Stimulated activated CD4-positive, alpha-beta T cell treated with anti-CD3 and anti-CD28 coated beads, Interleukin-4, amount 100 ng/mL, for 4 hours (primary cell): ENCODE measurements around the gene PARP11.
"Not testable (repeated sequence)": the region's sequence is repeated elsewhere in the genome, so short reads cannot be mapped to it uniquely, and the experiment has no call there.

Experiments used
- DNase-seq, 2 experiments: peaks; one replicate each; pipeline ENCODE4 v3.0.0-alpha.2; 2020

The PARP11 gene

GRCh38 chr12:3882406-3882805 lies 9.2 kb upstream of the PARP11 start:
- no peak for DNase-seq

GRCh38 chr12:3881281-3881950 lies 8.2 kb upstream of the PARP11 start:
- DNase-seq: no peak

DNA sequence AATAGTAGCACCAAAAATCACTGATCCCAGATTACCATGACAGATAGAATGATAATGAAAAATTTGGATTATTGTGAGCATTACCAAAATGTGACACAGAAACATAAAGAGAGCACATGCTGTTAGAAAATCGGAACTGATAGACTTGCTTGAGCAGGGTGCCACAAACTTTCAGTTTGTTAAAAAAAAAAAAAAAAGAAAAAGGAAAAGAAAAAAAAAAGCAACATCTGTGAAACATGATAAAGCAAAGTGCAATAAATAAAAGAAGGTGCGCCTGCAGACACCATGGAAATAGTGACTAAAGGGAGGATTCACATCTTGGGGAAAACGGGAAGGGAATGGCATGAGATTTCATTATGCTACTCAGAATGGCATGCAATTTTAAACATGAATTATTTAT lies 6.6 kb upstream of the PARP11 start:
- no peak for DNase-seq

DNA sequence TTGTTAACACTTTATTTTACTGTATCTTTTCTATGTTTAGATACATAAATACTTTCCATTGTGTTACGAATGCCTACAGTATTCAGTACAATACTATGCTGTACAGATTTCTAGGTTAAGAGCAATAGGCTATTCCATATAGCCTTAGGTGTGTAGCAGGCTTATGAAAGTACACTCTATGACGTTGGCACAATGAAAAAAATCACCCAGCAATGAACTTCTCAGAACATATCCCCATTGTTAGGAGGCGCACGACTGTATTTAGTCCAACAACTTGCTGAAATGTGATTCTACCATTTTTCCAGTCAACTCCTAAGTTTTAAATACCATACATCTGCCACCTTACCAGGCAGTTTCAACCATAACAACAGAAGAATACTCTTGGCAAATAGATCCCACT lies 1.8 kb downstream of the PARP11 start:
- no peak for DNase-seq

DNA sequence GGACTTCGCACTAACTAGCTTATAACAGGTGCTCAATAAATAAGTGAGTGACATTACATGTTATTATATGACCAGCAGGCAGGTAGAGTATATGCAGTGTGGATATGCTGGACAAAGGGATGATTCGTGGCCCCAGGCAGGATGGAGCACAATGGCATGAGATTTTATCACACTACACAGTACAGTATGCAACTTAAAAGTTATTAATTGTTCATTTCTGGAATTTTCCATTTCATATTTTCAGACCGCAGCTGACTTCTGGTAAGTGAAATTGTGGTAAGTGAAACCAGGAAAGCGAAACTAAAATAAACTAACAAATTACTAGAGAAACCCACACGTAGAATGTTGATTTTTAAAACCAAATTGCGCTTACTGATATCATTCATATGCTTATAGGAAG lies 3.3 kb downstream of the PARP11 start:
- DNase-seq: peak in 1 of 2 experiments; percentile 41

DNA sequence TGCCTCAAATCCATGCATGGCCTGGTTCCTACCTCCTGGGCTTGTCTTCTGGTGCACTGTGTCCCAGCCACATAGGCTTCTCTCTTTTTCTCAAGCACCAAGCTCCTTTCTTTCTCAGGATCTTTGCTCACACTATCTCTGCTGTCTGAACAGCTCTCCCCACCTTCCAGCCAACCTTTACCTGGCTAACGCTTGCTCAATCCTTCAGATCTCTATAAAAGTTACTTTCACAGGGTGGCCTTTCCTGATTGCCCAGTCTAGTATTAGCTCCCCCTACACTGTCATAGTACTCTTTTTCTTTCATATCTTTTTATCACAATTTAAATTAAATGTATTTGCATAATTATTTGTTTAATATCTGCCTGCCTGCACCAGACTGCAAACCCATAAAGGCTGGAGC lies 3.8 kb downstream of the PARP11 start:
- no peak for DNase-seq

- DNase-seq: no peak
These were observed 9.4 kb downstream of the PARP11 start for GRCh38 chr12:3863756-3864155.

- no peak for DNase-seq
These were observed 30.7 kb downstream of the PARP11 start for GRCh38 chr12:3842517-3842916.

DNA sequence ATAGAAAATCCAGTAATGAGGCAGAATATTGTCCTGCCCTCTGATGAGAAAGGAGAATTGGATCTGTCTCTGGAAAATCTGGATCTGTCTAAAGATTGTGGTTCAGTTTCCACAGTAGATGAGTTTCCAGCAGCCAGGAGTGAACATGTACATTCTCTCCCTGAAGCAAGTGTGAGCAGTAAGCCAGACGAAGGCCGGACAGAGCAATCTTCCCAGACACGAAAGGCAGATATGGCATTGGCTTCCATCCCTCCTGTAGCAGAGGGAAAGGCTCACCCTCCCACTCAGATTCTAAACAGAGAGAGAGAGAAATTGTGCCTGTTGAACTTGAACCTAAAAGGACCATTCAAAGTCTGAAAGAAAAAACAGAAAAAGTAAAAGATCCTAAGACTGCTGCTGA lies 31.4 kb downstream of the PARP11 start:
- no peak for DNase-seq

GRCh38 chr12:3840833-3841232 lies 32.4 kb downstream of the PARP11 start:
- not testable (repeated sequence) for DNase-seq

DNA sequence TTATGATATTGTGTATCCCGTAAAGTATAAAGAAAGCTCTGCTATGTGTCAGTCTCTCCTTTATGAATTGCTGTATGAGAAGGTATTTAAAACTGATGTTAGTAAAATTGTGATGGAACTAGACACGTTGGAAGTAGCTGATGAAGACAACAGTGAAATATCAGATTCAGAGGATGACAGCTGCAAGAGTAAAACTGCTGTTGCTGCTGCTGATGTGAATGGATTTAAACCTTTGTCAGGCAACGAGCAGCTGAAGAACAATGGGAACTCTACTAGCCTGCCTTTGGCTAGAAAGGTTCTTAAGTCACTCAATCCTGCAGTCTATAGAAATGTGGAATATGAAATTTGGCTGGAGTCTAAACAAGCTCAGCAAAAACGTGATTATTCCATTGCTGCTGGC lies 33.5 kb downstream of the PARP11 start:
- not testable (repeated sequence) for DNase-seq

DNA sequence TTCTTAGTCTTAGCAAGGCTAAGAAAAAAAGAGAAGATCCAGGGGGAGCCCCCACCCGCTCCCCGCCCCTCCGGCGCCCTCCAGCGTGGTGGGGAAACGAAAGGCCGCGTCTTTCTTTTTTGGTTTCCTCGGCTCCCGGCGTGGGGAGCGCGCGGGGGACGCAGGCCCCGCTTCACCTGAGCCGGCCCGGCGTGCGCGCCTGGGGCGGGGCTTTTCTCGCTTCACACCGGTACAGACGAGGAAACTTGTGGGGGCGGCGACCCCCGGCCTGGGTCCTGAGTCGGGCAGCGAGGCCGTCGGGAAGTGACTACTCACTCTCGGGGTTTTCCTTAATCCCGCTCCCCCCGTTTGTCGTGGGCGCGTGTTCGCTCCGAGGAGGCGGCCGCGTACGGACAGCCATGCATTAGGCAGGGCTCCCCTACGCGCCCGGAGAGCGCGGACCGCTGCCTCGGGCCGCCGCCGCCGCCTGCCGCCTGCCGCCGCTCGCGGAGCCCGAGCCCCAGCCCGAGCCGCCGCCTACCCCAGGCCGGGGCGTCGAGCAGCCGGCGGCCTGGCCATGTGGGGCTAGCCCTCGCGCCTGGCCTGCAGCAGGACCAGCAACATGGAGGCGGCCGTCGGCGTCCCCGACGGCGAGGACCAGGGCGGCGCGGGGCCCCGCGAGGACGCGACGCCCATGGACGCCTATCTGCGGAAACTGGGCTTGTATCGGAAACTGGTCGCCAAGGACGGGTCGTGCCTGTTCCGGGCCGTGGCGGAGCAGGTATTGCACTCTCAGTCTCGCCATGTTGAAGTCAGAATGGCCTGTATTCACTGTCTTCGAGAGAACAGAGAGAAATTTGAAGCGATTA lies 34.3 kb downstream of the PARP11 start:
- DNase-seq: peak; percentile 39 to 72

- no peak for DNase-seq
These were observed 35.1 kb downstream of the PARP11 start for GRCh38 chr12:3838076-3838475.

GRCh38 chr12:3837049-3837448 lies 36.1 kb downstream of the PARP11 start:
- DNase-seq: no peak

DNA sequence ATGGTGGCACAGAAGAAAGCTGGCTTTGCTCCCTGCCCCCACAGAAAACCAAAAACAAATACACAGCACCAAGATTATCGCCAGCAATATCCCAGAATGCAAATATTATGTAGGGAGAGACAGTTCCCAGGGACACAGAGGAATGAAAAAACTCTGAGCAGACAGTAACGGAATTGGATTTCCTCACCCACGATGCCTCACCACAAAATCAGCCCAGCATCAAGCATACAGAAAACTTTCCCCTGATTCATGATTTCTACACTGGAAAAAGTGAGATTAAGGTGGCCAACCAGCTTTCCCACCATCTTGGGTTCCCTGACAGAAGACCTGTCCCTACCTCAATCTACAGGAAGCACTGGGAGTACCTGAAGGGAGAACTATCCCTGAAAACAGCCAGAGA lies 36.6 kb downstream of the PARP11 start:
- DNase-seq: peak in 1 of 2 experiments; percentile 3

DNA sequence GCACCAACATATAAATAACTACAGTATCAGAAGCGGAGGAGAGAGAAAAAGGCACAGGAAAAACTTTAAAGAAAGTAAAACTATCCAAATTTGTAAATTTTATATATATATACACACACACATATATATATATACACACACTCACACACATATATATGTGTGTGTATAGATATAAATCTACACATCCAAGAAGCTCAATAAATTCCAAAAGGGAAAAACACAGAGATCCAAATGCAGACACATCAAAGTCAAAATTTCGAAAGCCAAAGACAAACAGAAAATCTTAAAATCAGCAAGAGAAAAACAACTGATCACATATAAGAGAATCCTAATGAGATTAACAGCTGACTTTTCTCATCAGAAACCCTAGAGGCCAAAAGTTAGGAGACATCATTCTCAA lies 37.3 kb downstream of the PARP11 start:
- DNase-seq: no peak

DNA sequence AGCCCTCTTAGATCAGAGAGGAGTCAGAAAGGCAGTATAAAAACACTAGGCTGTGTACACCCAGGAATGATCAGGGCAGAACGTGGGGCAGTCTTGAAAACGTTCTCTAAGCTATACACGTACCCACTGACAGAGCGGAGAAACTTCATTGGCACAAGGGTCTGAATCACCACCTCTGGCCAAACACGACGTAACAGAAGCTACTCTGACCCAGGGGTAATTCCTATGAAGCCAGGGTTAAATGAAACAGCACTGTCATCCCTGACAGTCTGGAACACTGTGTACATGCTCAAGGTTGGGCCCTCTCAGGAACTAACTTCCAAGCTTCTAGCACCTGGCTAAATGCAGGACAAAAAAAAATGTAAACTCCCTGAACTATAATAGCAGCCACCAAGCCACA lies 38.4 kb downstream of the PARP11 start:
- DNase-seq: no peak

DNA sequence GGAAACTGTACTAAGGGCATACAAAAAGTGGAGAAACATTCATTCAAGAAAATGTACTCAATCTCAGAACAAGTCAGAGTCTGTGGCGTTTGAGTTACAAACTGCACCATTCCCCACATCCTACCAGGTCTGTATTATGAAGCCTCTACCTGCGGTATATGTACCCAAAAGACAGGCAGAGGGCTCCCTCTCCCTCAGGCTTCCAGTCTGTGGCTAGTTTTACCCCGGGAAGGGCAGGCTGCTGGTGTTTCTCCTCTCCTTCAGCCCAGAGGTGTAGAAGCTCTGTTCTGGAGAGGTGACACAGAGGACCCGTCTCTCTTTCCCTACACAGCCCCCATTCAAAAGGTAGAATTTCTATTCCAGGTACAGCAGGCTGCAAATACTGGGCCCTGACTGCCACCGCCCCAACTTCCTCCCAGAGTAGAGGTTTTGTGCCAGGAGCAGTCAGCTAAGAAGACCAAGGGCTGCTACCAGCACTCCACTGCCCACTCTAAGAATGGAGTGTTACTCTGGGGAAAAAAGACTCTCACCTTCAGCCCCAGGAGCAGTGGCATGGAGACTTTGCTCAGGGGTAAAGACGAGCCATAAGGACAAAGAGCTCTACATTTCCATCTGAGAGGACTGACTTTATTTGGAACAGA lies 39.4 kb downstream of the PARP11 start:
- DNase-seq: no peak

- DNase-seq: no peak
These were observed 40.5 kb downstream of the PARP11 start for GRCh38 chr12:3832738-3833137.

- no peak for DNase-seq
These were observed 44.3 kb downstream of the PARP11 start for GRCh38 chr12:3828888-3829287.

GRCh38 chr12:3827301-3828000 lies 45.7 kb downstream of the PARP11 start:
- DNase-seq: no peak

GRCh38 chr12:3821441-3821840 lies 51.8 kb downstream of the PARP11 start:
- no peak for DNase-seq

GRCh38 chr12:3820122-3820521 lies 53.1 kb downstream of the PARP11 start:
- DNase-seq: peak in 1 of 2 experiments; percentile 3
